Stimulated activated CD4-positive, alpha-beta T cell treated with anti-CD3 and anti-CD28 coated beads, TNF-alpha, amount 100 ng/mL, for 24 hours (primary cell): ENCODE data around the gene NAA80.
"Not testable (repeated sequence)": the region's sequence is repeated elsewhere in the genome, so short reads cannot be mapped to it uniquely, and the experiment has no call there.

Experiments
- DNase-seq, 3 experiments: peaks; one replicate each; pipeline ENCODE4 v3.0.0-alpha.2; 2020; ENCODE audit warnings: low read depth in 3 of 3

The NAA80 gene

DNA sequence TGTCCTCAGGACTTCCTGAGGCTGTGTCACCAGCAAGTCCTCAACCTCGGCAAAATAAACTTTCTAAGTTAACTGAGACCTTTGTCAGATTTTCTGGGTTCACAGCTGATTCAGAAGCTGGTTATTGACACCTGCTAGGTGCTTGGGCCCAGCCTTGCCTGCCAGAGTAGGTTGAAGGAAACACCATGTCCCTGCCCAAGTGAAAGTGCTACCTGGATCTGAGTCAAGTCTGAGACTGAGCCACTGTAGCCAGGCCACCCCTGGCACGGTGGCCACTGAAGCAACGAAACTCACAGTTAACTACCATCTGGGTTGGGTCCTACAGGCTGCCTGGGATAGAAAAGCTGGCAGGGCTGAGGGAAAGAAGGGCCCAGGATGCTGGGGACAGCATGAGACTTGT lies 15.1 kb upstream of the NAA80 start:
- DNase-seq: no peak

DNA sequence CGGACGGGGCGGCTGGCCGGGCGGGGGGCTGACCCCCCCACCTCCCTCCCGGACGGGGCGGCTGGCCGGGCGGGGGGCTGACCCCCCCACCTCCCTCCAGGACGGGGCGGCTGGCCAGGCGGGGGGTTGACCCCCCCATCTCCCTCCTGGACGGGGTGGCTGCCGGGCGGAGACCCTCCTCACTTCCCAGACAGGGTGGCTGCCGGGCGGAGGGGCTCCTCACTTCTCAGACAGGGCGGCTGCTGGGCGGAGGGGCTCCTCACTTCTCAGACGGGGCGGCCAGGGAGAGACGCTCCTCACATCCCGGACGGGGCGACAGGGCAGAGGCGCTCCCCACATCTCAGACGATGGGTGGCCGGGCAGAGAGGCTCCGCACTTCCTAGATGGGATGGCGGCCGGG lies 12.8 kb upstream of the NAA80 start:
- not testable (repeated sequence) for DNase-seq

- DNase-seq: no peak
Observed at GRCh38 chr3:50304601-50305000, 5.4 kb upstream of the NAA80 start.

DNA sequence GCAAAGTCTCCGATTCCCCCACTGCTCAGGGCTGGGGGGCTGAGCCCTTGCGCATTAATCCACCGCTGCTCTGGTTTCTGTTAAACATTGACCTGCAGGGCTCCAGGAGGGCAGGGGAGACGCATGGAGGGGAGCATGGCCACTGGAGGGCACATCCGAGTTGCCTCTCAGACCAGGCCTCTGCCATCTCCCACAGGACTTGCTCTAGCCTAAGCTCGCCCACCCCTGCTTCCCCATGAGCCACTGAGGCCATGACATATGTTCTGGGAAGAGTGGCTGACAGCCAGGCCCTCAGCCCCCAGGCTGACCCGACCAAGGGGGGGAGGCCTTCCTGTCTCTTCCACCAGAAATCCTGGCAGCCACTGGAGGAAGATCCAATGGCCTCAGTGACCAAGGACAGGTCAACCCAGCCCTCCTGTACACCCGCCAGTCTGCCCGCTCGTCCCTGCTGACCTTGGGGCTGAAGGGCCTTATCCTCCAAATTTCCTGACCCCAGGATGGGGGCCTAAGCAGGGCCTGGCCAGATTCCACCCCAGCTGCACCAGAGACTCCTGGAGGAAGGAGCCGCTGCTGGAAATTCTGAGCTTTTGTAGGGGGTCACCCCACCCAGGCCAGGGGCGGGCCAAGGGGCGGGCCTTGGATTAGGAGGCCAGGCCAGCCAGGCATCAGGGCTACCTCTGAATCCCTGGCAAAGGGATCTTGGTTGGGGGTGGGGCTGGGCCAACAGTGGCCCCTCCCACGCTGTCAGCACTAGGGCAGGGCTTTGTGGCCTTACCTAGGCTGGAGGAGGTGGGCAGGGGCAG lies 4.0 kb upstream of the NAA80 start, which contains the start of gene HYAL1:
TSS of gene HYAL1 (minus strand) at position 562 of the 803 bp plus-strand sequence. CDS start 618 bp downstream, outside the sequence.
- DNase-seq: no peak

GRCh38 chr3:50302095-50303012 lies 3.1 kb upstream of the NAA80 start:
- DNase-seq: no peak

DNA sequence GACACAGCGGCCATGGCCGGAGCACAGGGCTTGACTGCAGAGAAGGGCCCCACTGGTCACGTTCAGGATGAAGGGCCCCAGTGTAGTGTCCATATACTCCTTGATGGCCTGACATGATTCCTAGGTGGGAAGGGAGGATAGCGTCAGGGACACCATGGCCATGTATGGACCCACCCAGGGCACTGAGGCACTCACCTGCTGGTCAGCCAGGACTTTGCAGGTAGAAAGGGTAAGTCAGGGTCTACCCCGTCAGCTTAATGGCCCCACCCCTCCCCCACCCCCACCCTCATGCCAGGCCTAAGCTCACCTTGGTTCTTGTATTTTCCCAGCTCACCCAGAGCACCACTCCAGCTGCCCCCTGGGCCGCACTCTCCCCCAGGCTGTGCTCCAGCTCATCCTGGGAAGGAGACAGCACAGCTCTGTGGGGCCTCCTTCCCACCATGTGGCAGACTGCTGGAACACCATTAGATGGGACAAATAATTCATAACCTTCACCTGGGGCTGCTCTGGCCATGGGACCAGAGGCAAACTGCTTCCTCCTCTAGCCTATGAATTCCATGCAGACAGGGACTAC lies 1.6 kb upstream of the NAA80 start:
- DNase-seq: no peak

GRCh38 chr3:50299929-50300680 lies 900 bp upstream of the NAA80 start:
- DNase-seq: no peak

DNA sequence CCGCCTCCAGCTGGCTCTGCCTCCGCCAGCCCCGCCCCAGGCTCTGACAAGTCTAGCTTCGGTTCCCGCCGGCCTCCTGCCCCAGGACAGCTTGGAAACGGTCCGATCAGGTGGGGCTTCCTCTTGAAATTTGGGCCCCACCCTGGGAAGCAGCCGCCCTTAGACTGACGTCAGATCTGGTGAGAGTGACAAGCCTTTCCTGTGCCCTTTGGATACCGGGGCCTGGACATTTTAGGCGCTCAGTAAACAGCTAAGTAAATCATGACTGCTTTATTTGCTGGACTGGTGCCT lies 378 bp upstream of the NAA80 start:
- no peak for DNase-seq

DNA sequence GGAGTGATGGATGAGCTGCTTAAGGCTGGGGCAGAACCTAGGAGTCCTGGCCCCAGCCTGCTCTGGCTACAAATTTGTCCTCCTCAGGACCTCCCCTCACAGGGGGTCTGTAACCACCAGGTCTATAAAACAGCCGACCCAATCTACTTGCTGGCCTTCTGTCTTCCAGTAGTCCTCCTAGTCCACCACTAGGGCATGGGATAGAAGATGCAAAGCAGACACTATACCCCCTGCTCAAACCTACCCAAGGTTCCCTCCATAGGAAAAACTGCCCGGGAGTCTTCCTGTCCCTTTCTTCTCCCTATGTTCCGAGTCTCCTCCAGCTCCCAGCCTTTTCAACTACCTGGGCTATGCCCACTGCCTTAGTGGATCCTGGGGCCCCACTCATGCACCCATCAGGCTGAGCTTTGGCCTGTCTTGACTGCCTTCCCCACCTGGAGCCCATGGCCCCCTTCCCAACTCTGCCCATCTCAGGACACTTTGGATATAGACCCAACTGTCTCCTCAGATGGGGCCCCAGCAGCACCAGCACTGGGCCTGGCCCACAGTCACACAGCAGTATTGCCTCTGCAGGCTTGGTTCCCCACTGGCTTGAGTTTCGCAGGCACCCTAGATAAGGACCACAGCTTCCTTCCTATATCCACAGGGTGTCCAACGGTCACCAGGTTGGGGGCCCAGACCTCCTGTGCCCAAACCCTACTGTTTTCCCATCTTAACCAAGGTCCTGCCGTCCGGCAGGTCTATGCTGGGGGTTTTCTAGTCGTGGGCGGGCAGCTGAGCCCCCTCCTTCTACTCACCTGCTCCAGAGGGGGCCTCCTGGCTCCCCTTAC lies 1.1 kb downstream of the NAA80 start:
- DNase-seq: no peak

DNA sequence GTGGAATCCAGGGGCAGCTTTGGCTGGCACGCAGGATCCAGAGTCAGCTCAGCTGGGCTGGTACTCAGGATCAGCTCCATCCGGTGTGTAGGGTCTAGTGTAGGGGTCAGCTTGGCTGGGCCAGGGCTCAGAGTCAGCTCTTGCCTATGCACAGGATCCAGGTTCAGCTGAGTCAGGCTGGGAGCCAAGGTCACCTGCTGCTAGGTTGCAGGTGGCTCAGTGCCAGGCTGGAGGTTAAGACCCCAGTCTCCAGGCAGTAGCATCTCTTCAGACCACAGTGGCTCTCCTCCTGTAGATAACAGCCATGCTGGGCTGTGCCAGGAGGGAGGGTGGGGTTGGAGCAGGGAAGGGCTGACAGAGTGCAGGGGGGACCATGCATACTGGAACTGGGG lies 1.8 kb downstream of the NAA80 start:
- DNase-seq: no peak

- no peak for DNase-seq
Observed at GRCh38 chr3:50296721-50297383, 2.4 kb downstream of the NAA80 start.

DNA sequence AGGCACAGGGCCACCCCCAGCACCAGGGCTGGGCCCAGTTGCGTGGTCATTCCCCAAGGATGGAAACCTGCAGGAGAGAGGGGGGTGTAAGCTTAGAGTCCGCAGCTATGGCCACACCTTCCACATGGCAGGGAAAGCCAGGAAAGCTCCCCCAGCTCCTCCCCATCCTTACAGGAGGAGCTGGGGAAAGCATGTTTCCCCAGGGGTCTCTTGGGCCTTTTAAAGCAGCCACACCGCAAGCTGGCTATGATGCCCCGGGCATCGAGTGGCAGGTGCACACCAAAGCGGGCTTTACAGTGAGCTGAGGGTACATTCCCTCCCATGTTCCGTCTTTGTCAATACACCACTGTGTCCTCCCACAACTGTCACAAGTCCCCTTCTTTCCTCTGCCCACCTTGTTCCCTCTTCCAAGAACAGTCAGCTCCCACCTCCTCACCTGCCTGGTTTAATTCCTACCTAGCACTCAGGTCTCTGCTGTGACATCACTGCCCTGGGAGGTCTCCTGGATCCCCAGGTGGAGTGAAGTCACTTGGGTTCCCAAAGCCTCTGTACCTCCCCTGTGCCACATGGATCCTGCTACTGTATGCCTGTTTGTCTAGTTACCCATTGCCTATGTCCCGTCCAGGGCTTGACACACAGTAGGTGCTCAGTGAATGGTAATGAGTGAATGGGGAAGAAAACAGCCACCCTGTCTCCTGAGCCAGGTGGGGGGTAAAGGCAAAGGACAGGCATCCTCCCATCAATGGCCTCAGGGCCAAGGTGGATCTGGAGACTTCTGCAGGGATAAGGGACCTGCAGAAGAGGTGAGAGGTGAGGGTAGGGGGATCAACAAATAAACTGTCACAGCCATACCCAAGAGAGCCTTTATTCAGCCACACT lies 3.4 kb downstream of the NAA80 start:
- DNase-seq: no peak

- no peak for DNase-seq
Observed at GRCh38 chr3:50294492-50295403, 4.5 kb downstream of the NAA80 start.

- no peak for DNase-seq
Observed at GRCh38 chr3:50294089-50294488, 5.1 kb downstream of the NAA80 start.

- DNase-seq: no peak
Observed at GRCh38 chr3:50293079-50293801, 6.0 kb downstream of the NAA80 start.

DNA sequence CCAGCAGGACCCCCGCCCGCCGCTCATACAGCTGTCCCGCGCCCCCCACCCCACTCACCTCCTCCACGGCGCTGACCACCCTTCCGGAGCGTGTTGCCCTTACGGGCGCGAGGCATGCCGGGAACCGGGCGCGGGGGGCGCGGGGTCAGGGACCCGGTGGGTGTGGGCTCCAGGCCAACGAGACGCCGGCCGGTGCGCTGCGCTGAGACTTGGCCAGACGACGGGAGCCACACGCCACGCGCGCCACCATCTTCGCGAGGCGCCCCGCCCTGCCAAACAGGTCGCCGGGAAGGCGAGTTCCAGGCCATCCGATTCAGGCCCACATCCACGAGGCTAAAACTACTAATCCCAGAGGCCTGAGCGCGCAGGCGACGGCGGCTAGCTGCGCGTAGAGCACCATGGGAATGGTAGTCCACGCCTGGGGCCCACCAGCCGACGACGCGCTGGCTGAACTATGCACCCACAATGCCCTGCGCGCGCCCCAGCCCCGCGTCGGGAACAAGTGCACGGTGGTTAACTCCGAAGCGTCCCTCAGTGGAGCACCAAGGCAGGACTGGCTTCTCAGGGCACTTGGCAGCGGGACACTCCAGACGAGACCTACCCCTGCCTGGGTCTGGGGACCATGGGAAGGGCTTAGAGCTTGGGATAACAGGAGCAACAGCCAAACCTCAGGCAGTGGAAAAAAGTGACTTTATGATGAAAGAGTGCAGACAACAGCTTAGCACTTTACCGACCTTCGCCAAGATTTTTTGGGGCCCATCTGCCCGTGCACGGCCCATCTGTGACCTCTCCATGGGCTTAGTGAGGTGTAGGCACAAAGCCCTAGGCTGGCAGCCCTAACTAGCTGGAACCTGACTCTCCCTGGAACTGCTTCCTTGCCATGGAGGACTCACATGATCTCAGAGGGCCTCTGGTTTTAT lies 6.8 kb downstream of the NAA80 start, which contains the start of gene IFRD2:
TSS of gene IFRD2 (minus strand) at position 271 of the 920 bp plus-strand sequence. CDS start at position 116, 155 bp downstream.
- DNase-seq: peak; percentile 91 to 97 (median 91)
